ENCODE measurements around the gene CAMK2D. TPM values are rescaled to one million over a fixed set of nuclear protein-coding genes. Genes with fewer than 3 reads are reported as not detected.

Gene CAMK2D
- total RNA-seq, 1 experiment from 2014 or later = 29.5 TPM

DNA sequence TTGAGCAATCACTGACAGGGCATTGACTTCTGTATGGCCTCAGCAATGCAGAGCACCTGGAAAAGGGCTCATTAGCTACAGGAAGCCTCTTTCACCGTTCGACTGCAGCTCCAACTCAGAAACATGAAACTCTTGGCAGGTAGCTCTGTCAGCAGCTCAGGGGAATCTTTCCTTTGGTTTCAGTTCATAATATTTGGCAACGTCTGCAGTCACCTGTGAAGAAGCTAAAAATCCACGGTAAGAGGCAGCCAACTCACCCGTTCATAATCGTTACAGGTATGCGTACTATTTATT, 354.9 kb downstream of the CAMK2D start:
- no peak overlapping the region for H3K4me3 ChIP-seq (ENCODE audit: low read depth in 2 of 2, low read length in 2 of 2)
- H3K4me1 ChIP-seq (ENCODE audit: control insufficient read depth, insufficient read depth, low read length) = no peaks in the 10 kb centered on the region
- in situ Hi-C loops (cut with HindIII; ENCODE audit: low pct_unique_long_range_greater_than_20kb, low sequenced_read_pairs) (no loop called here), intact Hi-C loops (cut with micrococcal nuclease; ENCODE audit: unreplicated experiment) (no loop called here)
- ATAC-seq = no peak
- CTCF ChIA-PET = no interaction called here
- H3K9me3 ChIP-seq (ENCODE audit: control insufficient read depth, insufficient read depth, low read depth, low read length) = no peaks in the 10 kb centered on the region
- no peak for DNase-seq (ENCODE audit: low read depth, low spot score)
- no TSS peak for BruUV-seq (replicated peaks)
- TF ChIP-seq SIN3A (IDR thresholded peaks at IDR 0.05; ENCODE audit: borderline replicate concordance, insufficient read depth, low read depth, low read length) (no peak), POLR2AphosphoS5 (IDR thresholded peaks at IDR 0.05; ENCODE audit: low read depth, low read length) (no peak), TCF7L2 (IDR thresholded peaks at IDR 0.05; ENCODE audit: low read depth, low read length) (no peak)
- TF ChIP-seq, protein P1, sequence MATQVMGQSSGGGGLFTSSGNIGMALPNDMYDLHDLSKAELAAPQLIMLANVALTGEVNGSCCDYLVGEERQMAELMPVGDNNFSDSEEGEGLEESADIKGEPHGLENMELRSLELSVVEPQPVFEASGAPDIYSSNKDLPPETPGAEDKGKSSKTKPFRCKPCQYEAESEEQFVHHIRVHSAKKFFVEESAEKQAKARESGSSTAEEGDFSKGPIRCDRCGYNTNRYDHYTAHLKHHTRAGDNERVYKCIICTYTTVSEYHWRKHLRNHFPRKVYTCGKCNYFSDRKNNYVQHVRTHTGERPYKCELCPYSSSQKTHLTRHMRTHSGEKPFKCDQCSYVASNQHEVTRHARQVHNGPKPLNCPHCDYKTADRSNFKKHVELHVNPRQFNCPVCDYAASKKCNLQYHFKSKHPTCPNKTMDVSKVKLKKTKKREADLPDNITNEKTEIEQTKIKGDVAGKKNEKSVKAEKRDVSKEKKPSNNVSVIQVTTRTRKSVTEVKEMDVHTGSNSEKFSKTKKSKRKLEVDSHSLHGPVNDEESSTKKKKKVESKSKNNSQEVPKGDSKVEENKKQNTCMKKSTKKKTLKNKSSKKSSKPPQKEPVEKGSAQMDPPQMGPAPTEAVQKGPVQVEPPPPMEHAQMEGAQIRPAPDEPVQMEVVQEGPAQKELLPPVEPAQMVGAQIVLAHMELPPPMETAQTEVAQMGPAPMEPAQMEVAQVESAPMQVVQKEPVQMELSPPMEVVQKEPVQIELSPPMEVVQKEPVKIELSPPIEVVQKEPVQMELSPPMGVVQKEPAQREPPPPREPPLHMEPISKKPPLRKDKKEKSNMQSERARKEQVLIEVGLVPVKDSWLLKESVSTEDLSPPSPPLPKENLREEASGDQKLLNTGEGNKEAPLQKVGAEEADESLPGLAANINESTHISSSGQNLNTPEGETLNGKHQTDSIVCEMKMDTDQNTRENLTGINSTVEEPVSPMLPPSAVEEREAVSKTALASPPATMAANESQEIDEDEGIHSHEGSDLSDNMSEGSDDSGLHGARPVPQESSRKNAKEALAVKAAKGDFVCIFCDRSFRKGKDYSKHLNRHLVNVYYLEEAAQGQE (IDR thresholded peaks at IDR 0.05; ENCODE audit: insufficient read depth in 1 of 2, low read depth in 2 of 2, low read length in 1 of 2) = no peak
- TF ChIP-seq, protein P2, sequence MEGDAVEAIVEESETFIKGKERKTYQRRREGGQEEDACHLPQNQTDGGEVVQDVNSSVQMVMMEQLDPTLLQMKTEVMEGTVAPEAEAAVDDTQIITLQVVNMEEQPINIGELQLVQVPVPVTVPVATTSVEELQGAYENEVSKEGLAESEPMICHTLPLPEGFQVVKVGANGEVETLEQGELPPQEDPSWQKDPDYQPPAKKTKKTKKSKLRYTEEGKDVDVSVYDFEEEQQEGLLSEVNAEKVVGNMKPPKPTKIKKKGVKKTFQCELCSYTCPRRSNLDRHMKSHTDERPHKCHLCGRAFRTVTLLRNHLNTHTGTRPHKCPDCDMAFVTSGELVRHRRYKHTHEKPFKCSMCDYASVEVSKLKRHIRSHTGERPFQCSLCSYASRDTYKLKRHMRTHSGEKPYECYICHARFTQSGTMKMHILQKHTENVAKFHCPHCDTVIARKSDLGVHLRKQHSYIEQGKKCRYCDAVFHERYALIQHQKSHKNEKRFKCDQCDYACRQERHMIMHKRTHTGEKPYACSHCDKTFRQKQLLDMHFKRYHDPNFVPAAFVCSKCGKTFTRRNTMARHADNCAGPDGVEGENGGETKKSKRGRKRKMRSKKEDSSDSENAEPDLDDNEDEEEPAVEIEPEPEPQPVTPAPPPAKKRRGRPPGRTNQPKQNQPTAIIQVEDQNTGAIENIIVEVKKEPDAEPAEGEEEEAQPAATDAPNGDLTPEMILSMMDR (IDR thresholded peaks at IDR 0.05) = no peak
- no peak overlapping the region for H3K27ac ChIP-seq (ENCODE audit: low read length)
- POLR2A ChIA-PET = no interaction called here
- no peaks in the 10 kb centered on the region for H3K27me3 ChIP-seq (ENCODE audit: control insufficient read depth, insufficient read depth, low read length)
- no peaks in the 10 kb centered on the region for H3K36me3 ChIP-seq (ENCODE audit: control insufficient read depth, insufficient read depth, low read length)

DNA sequence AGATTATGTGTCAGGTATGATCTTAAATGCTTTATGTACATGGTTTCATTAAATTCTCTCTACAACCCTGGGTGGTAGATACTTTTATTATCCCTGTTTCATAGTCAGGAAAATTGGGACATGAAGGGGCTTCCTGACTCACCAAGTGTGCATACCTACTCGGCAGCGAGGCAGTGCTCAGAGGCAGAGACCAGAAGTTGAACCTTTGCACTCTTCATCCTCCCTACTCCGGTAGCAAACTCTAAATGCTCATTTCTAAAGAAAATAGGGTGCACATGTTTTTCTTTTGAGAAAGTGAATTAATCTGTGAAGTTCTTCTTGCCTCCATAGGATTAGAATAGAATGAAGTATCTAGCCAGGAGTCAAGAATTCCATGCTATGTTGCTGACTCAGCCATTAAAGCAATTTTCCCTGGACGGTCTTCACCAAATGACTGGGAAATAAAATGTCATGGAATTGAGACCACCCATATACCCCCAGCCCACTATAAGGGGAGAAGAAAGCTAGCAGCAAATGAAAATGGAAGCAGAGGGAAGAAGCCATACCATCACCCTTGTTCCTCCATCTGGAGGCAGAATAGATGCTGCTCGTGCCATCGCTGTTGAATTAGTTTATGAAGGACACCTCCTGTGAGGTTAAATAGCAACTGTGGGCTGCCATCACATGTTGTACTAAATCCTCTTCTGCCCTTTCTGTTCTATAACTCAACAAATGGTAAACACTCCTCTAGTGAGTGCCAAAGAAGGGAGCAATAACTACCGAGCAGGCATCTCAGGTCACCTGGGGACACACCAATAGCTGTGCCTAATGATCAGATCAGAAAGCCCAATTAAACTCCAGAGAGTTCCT, 355.4 kb downstream of the CAMK2D start:
- in situ Hi-C loops (cut with HindIII; ENCODE audit: low pct_unique_long_range_greater_than_20kb, low sequenced_read_pairs) = no loop called here

More for the DNA sequence above, 355.4 kb downstream of the CAMK2D start:
- intact Hi-C loops (cut with micrococcal nuclease; ENCODE audit: unreplicated experiment) = no loop called here
- H3K4me1 ChIP-seq (ENCODE audit: control insufficient read depth, insufficient read depth, low read length) = no peaks in the 10 kb centered on the region
- TF ChIP-seq POLR2AphosphoS5 (IDR thresholded peaks at IDR 0.05; ENCODE audit: low read depth, low read length) (no peak), TCF7L2 (IDR thresholded peaks at IDR 0.05; ENCODE audit: low read depth, low read length) (no peak), SIN3A (IDR thresholded peaks at IDR 0.05; ENCODE audit: borderline replicate concordance, insufficient read depth, low read depth, low read length) (no peak)
- TF ChIP-seq, protein P1 (IDR thresholded peaks at IDR 0.05; ENCODE audit: insufficient read depth in 1 of 2, low read depth in 2 of 2, low read length in 1 of 2) = no peak
- TF ChIP-seq, protein P2 (IDR thresholded peaks at IDR 0.05) = no peak
- H3K4me3 ChIP-seq (ENCODE audit: low read depth in 2 of 2, low read length in 2 of 2) = no peak overlapping the region
- ATAC-seq (no peak), DNase-seq (ENCODE audit: low read depth, low spot score) (no peak)
- no peaks in the 10 kb centered on the region for H3K36me3 ChIP-seq (ENCODE audit: control insufficient read depth, insufficient read depth, low read length)
- H3K27me3 ChIP-seq (ENCODE audit: control insufficient read depth, insufficient read depth, low read length) = no peaks in the 10 kb centered on the region
- H3K9me3 ChIP-seq (ENCODE audit: control insufficient read depth, insufficient read depth, low read depth, low read length) = no peaks in the 10 kb centered on the region
- no peak overlapping the region for H3K27ac ChIP-seq (ENCODE audit: low read length)
- POLR2A ChIA-PET = no interaction called here
- BruUV-seq (replicated peaks) = no TSS peak
- CTCF ChIA-PET = no interaction called here
